ENCODE data around the gene ITGB1BP2. TPM values are rescaled to one million over a fixed set of nuclear protein-coding genes. Genes with fewer than 3 reads are reported as not detected.
"Not testable (repeated sequence)": the region's sequence is repeated elsewhere in the genome, so short reads cannot be mapped to it uniquely, and the experiment has no call there.

Gene ITGB1BP2
- total RNA-seq, 1 donor from 2014 or later = 120 TPM

DNA sequence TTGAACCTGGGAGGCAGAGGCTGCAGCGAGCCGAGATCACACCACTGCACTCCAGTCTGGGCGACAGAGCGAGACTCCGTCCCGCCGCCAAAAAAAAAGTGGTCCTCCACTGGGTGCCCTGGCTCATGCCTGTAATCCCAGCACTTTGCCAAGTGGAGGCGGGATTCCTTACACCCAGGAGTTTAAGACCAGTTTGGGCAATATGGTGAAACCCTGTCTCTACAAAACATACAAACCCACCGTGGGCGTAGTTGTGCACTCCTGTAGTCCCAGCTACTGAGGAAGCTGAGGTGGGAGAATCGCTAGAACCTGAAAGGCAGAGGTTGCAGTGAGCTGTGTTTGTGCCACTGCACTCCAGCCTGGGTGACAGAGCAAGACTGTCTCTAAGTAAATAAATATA, 20.2 kb upstream of the ITGB1BP2 start:
- not testable (repeated sequence) for H3K9ac ChIP-seq (ENCODE audit: low read depth in 1 of 3, low read length in 3 of 3); H3K36me3 ChIP-seq (ENCODE audit: control insufficient read depth in 3 of 3, insufficient read depth in 3 of 3, low read length in 3 of 3); H3K27ac ChIP-seq (ENCODE audit: low read depth, low read length); H3K4me3 ChIP-seq (ENCODE audit: low read length in 3 of 3); H3K27me3 ChIP-seq (ENCODE audit: control insufficient read depth in 3 of 3, insufficient read depth in 3 of 3, low read length in 3 of 3); H3K9me3 ChIP-seq (ENCODE audit: control insufficient read depth in 3 of 3, low read length in 3 of 3); H3K4me1 ChIP-seq (ENCODE audit: control insufficient read depth in 3 of 3, insufficient read depth in 3 of 3, low read length in 3 of 3)

DNA sequence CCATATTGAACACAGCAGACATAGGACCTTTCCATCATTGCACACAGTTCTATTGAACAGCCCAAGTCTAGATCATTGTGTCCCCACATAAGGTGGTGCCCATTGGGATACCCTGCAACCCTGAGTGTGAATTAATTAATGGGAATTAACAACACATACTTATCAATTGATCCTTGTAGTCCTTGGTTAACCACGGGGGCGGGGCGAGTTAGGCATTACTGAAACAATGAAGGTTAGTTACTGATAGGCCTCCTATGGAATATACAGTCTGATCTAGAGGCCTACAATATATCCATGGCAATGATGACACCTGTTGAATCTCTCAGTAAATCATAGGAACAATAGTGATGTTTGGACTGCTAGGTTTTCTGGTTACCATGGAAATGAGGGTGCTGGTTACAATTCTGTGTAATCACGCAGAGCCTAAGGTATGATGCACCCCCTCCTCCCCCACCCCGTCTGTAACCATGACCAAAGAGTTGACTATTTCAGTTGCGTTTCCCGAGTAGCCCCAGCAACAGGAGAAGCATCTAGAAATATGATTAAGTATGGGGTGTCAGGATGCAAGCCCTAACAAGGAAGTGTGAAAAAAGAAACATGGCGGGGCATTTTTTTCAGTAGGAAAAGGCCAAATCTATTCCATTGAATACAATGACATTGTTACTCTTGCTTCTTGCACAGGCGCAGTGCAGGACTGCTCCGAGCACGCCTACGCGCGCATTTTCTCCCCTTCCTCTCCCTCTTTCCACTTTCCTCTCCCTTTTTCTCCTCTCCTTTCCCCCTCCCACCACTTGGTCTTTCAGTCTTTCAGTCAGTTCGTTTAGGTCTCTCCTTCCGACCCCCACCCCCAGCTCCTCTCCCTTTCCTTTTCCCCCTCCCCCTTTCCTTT, 18.8 kb upstream of the ITGB1BP2 start:
- peak overlapping the region; percentile 50 to 73 (median 65) for H3K9ac ChIP-seq (ENCODE audit: low read depth in 1 of 3, low read length in 3 of 3)
- no peaks in the 10 kb centered on the region for H3K9me3 ChIP-seq (ENCODE audit: control insufficient read depth in 3 of 3, low read length in 3 of 3)
- peaks cover 0 to 8% (median 7%) of the 10 kb centered on the region in 3 donors for H3K4me1 ChIP-seq (ENCODE audit: control insufficient read depth in 3 of 3, insufficient read depth in 3 of 3, low read length in 3 of 3)
- H3K4me3 ChIP-seq (ENCODE audit: low read length in 3 of 3) = peak overlapping the region; percentile 67 to 84 (median 72)
- no peaks in the 10 kb centered on the region for H3K36me3 ChIP-seq (ENCODE audit: control insufficient read depth in 3 of 3, insufficient read depth in 3 of 3, low read length in 3 of 3)
- H3K27me3 ChIP-seq (ENCODE audit: control insufficient read depth in 3 of 3, insufficient read depth in 3 of 3, low read length in 3 of 3) = no peaks in the 10 kb centered on the region
- peak overlapping the region; percentile 86 for H3K27ac ChIP-seq (ENCODE audit: low read depth, low read length)

DNA sequence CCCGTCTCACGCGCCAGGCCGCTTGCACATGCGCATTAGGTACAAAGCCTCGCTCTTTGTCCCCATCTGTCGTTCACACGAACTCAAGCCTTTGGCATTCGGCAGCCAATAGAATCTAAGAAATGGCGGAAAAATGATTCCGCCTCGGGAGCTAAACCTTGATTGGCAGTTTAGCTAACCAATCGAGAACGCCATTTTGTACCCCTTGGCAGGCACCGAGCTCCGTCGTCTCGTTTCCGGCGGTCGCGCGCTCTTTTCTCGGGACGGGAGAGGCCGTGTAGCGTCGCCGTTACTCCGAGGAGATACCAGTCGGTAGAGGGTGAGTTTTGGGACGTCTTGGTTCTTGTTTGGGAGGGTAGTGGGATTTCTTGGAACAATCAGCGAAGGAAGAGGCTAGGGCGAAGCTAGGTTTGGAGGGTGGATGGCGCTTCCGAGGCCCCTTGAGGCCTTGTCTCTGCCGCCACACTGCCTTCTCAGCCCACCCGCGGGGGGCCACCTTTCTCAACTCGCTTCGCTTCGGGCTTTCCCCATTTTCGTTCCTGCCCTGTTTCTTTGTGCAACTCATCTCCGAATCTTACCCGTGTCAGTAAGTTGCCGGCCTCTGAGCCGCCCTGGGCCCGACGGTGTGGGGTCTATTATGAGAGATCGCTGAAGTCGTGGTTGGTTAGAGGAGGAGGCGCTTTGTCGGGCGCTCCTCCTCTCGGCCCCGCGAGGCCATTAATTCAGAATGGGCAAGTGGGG, 18.0 kb upstream of the ITGB1BP2 start, which contains the start of gene NONO:
Gene NONO, plus strand, starts transcription at position 233 of the 741 bp plus-strand sequence. CDS start 7,003 bp downstream, outside the sequence.
- Histone ChIP-seq H3K4me3 (ENCODE audit: low read length in 3 of 3) (peak within 1 kb of the TSS; percentile 68 to 84 (median 82)), H3K4me1 (ENCODE audit: control insufficient read depth in 3 of 3, insufficient read depth in 3 of 3, low read length in 3 of 3) (peaks cover 0 to 8% (median 7%) of the 10 kb centered on the region in 3 donors), H3K27ac (ENCODE audit: low read depth, low read length) (peak within 1 kb of the TSS; percentile 86), H3K9me3 (ENCODE audit: control insufficient read depth in 3 of 3, low read length in 3 of 3) (no peaks in the 10 kb centered on the region), H3K9ac (ENCODE audit: low read depth in 1 of 3, low read length in 3 of 3) (peak within 1 kb of the TSS; percentile 85 to 94 (median 90)), H3K36me3 (ENCODE audit: control insufficient read depth in 3 of 3, insufficient read depth in 3 of 3, low read length in 3 of 3) (no peaks in the 10 kb centered on the region), H3K27me3 (ENCODE audit: control insufficient read depth in 3 of 3, insufficient read depth in 3 of 3, low read length in 3 of 3) (no peaks in the 10 kb centered on the region)

DNA sequence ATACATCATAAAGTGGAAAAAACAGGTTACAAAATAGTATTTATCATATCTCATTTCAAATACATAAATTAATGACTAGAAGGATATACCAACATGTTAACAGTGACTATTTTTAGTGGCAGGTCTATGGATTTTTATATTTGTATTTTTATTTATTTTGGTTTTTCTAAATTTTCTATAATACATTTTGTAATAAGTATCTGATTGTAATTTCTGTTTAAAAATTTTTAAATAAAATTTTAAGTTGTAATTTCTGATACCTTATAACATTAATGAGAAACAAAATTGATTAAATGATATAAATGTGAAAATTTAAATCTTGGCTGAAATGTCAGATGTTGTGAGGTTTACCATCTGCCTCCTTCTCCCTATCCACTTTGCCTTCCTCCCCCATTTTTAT, 15.6 kb upstream of the ITGB1BP2 start:
- H3K27me3 ChIP-seq (ENCODE audit: control insufficient read depth in 3 of 3, insufficient read depth in 3 of 3, low read length in 3 of 3) = no peaks in the 10 kb centered on the region
- H3K9me3 ChIP-seq (ENCODE audit: control insufficient read depth in 3 of 3, low read length in 3 of 3) = no peaks in the 10 kb centered on the region
- peak overlapping the region in 1 of 3 donors; percentile 33 for H3K9ac ChIP-seq (ENCODE audit: low read depth in 1 of 3, low read length in 3 of 3)
- no peak overlapping the region for H3K27ac ChIP-seq (ENCODE audit: low read depth, low read length)
- H3K36me3 ChIP-seq (ENCODE audit: control insufficient read depth in 3 of 3, insufficient read depth in 3 of 3, low read length in 3 of 3) = peaks cover 0 to 3% (median 3%) of the 10 kb centered on the region in 3 donors
- no peak overlapping the region for H3K4me3 ChIP-seq (ENCODE audit: low read length in 3 of 3)
- H3K4me1 ChIP-seq (ENCODE audit: control insufficient read depth in 3 of 3, insufficient read depth in 3 of 3, low read length in 3 of 3) = peaks cover 0 to 8% (median 7%) of the 10 kb centered on the region in 3 donors

DNA sequence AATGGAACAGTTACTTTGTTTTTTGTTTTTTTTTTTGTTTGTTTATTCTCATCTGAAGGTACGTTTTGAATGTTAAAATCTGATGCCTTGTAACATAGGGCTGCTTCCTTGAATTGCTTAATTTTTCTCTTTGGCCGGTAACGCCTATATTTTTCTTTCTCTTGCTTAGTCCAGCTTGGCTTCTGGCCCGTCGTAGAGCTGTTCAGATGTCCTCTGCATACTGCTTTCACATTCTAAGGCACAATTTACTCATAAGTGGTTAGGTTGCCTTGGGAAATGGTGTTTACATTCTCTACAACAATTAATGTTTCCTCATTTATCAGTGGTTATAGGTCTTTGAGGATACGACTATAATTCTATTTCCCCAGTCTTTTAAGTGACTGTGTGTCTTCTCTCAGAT, 10.2 kb upstream of the ITGB1BP2 start:
- Histone ChIP-seq H3K27ac (ENCODE audit: low read depth, low read length) (no peak overlapping the region), H3K36me3 (ENCODE audit: control insufficient read depth in 3 of 3, insufficient read depth in 3 of 3, low read length in 3 of 3) (peaks cover 14 to 30% (median 16%) of the 10 kb centered on the region in 3 donors), H3K27me3 (ENCODE audit: control insufficient read depth in 3 of 3, insufficient read depth in 3 of 3, low read length in 3 of 3) (no peaks in the 10 kb centered on the region), H3K9me3 (ENCODE audit: control insufficient read depth in 3 of 3, low read length in 3 of 3) (no peaks in the 10 kb centered on the region), H3K4me3 (ENCODE audit: low read length in 3 of 3) (no peak overlapping the region), H3K4me1 (ENCODE audit: control insufficient read depth in 3 of 3, insufficient read depth in 3 of 3, low read length in 3 of 3) (peaks cover 0 to 1% (median 0%) of the 10 kb centered on the region in 3 donors), H3K9ac (ENCODE audit: low read depth in 1 of 3, low read length in 3 of 3) (no peak overlapping the region)

DNA sequence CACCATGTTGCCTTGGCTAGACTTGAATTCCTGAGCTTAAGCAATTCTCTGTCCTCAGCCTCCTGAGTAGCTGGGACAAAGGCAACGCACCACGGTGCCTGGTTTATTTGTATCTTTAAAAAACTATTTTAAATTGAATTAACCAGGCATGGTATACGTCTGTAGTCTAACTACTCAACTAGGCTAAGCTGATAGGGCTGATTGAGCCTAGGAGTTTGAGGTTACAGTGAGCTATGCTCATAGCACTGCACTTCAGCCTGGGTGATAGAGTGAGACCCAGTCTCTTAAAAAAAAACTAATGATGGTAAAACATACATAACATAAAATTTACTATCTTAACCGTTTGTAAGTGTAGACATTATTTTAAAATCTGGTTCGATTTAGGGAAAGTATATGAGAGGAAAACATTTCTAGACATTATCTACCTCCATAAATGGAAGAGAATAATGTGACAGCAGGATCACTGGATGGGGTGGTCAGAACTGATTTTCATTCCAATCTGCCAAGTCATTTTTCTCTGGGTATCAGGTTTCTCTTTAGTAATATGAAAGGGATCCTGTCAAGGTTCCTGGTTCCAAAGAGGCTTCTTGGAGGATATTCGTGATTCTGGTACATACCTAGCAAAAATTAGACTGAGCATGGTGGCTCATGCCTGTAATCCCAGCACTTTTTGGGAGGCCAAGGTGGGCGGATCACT, 8.7 kb upstream of the ITGB1BP2 start:
- Histone ChIP-seq H3K4me1 (ENCODE audit: control insufficient read depth in 3 of 3, insufficient read depth in 3 of 3, low read length in 3 of 3) (peaks cover 3 to 6% (median 3%) of the 10 kb centered on the region in 3 donors), H3K4me3 (ENCODE audit: low read length in 3 of 3) (no peak overlapping the region), H3K36me3 (ENCODE audit: control insufficient read depth in 3 of 3, insufficient read depth in 3 of 3, low read length in 3 of 3) (peaks cover 19 to 41% (median 29%) of the 10 kb centered on the region in 3 donors), H3K27me3 (ENCODE audit: control insufficient read depth in 3 of 3, insufficient read depth in 3 of 3, low read length in 3 of 3) (no peaks in the 10 kb centered on the region), H3K9ac (ENCODE audit: low read depth in 1 of 3, low read length in 3 of 3) (no peak overlapping the region), H3K27ac (ENCODE audit: low read depth, low read length) (no peak overlapping the region), H3K9me3 (ENCODE audit: control insufficient read depth in 3 of 3, low read length in 3 of 3) (no peaks in the 10 kb centered on the region)

DNA sequence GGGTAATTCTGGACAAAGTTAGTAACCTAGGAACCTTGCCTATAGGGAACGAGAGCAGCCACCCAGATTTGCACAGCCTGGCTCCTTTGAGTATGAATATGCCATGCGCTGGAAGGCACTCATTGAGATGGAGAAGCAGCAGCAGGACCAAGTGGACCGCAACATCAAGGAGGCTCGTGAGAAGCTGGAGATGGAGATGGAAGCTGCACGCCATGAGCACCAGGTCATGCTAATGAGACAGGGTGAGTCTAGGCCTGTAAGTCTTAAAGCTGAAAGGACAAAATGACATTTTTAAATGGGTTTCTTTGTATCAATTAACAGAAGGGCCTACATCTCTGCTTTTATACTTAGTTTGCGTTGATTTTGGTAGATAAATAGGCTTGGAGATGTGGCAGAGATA, 4.7 kb upstream of the ITGB1BP2 start:
- Histone ChIP-seq H3K4me3 (ENCODE audit: low read length in 3 of 3) (no peak overlapping the region), H3K27ac (ENCODE audit: low read depth, low read length) (no peak overlapping the region), H3K9me3 (ENCODE audit: control insufficient read depth in 3 of 3, low read length in 3 of 3) (no peaks in the 10 kb centered on the region), H3K9ac (ENCODE audit: low read depth in 1 of 3, low read length in 3 of 3) (no peak overlapping the region), H3K27me3 (ENCODE audit: control insufficient read depth in 3 of 3, insufficient read depth in 3 of 3, low read length in 3 of 3) (no peaks in the 10 kb centered on the region), H3K4me1 (ENCODE audit: control insufficient read depth in 3 of 3, insufficient read depth in 3 of 3, low read length in 3 of 3) (peaks cover 8 to 12% (median 9%) of the 10 kb centered on the region in 3 donors), H3K36me3 (ENCODE audit: control insufficient read depth in 3 of 3, insufficient read depth in 3 of 3, low read length in 3 of 3) (peaks cover 17 to 47% (median 35%) of the 10 kb centered on the region in 3 donors)

DNA sequence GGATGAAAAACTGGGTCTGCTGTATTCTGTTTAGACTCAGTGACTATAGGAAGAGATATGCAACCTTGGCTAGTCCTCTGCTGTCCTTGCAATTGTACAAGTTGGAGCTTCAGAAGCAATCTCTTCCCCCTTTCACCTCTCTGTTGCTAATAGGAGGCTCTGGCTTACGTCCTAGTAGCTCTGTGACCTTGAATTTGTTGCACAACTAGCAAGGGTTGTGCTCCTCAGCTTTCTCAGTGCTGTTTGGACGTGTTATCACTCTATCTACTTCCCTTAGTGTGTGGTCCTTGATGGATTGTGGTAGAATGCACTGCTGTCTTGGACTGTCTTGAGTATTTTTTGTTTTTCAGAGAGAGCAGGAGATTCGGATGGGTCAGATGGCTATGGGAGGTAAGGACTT, 3.4 kb upstream of the ITGB1BP2 start:
- Histone ChIP-seq H3K27ac (ENCODE audit: low read depth, low read length) (no peak overlapping the region), H3K9ac (ENCODE audit: low read depth in 1 of 3, low read length in 3 of 3) (peak overlapping the region in 1 of 3 donors; percentile 8), H3K4me1 (ENCODE audit: control insufficient read depth in 3 of 3, insufficient read depth in 3 of 3, low read length in 3 of 3) (peaks cover 9 to 16% (median 16%) of the 10 kb centered on the region in 3 donors), H3K36me3 (ENCODE audit: control insufficient read depth in 3 of 3, insufficient read depth in 3 of 3, low read length in 3 of 3) (peaks cover 17 to 40% (median 28%) of the 10 kb centered on the region in 3 donors), H3K27me3 (ENCODE audit: control insufficient read depth in 3 of 3, insufficient read depth in 3 of 3, low read length in 3 of 3) (no peaks in the 10 kb centered on the region), H3K4me3 (ENCODE audit: low read length in 3 of 3) (no peak overlapping the region), H3K9me3 (ENCODE audit: control insufficient read depth in 3 of 3, low read length in 3 of 3) (no peaks in the 10 kb centered on the region)

DNA sequence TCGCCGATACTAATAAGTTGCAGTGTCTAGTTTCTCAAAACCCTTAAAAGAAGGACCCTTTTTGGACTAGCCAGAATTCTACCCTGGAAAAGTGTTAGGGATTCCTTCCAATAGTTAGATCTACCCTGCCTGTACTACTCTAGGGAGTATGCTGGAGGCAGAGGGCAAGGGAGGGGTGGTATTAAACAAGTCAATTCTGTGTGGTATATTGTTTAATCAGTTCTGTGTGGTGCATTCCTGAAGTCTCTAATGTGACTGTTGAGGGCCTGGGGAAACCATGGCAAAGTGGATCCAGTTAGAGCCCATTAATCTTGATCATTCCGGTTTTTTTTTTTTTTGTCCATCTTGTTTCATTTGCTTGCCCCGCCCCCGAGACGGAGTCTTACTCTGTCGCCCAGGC, 1.5 kb upstream of the ITGB1BP2 start:
- H3K36me3 ChIP-seq (ENCODE audit: control insufficient read depth in 3 of 3, insufficient read depth in 3 of 3, low read length in 3 of 3) = peaks cover 21 to 41% (median 30%) of the 10 kb centered on the region in 3 donors
- H3K27ac ChIP-seq (ENCODE audit: low read depth, low read length) = not testable (repeated sequence)

More for the DNA sequence above, 1.5 kb upstream of the ITGB1BP2 start:
- H3K9ac ChIP-seq (ENCODE audit: low read depth in 1 of 3, low read length in 3 of 3); H3K27me3 ChIP-seq (ENCODE audit: control insufficient read depth in 3 of 3, insufficient read depth in 3 of 3, low read length in 3 of 3); H3K4me3 ChIP-seq (ENCODE audit: low read length in 3 of 3); H3K9me3 ChIP-seq (ENCODE audit: control insufficient read depth in 3 of 3, low read length in 3 of 3): not testable (repeated sequence)
- H3K4me1 ChIP-seq (ENCODE audit: control insufficient read depth in 3 of 3, insufficient read depth in 3 of 3, low read length in 3 of 3) = peaks cover 14 to 18% (median 17%) of the 10 kb centered on the region in 3 donors

Measured in skeletal muscle tissue (tissue), 4 donors.